Measurements from ENCODE around the gene BMAL2.

The BMAL2 gene

GRCh38 chr12:27300226-27300625 lies 32.4 kb upstream of the BMAL2 start:
- Histone ChIP-seq H3K27me3 (no peaks in the 10 kb centered on the region), H3K4me1 (peaks cover 4% of the 10 kb centered on the region), H3K4me3 (ENCODE audit: low read depth, low read length) (no peak overlapping the region), H3K36me3 (peaks cover 16% of the 10 kb centered on the region; the same call in 1 of the 2 replicates), H3K9me3 (no peaks in the 10 kb centered on the region)
- TF ChIP-seq, protein P1, sequence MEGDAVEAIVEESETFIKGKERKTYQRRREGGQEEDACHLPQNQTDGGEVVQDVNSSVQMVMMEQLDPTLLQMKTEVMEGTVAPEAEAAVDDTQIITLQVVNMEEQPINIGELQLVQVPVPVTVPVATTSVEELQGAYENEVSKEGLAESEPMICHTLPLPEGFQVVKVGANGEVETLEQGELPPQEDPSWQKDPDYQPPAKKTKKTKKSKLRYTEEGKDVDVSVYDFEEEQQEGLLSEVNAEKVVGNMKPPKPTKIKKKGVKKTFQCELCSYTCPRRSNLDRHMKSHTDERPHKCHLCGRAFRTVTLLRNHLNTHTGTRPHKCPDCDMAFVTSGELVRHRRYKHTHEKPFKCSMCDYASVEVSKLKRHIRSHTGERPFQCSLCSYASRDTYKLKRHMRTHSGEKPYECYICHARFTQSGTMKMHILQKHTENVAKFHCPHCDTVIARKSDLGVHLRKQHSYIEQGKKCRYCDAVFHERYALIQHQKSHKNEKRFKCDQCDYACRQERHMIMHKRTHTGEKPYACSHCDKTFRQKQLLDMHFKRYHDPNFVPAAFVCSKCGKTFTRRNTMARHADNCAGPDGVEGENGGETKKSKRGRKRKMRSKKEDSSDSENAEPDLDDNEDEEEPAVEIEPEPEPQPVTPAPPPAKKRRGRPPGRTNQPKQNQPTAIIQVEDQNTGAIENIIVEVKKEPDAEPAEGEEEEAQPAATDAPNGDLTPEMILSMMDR (IDR thresholded peaks at IDR 0.05; ENCODE audit: low read depth, low read length): no peak
- DNase-seq: no peak

GRCh38 chr12:27303139-27304111 lies 29.2 kb upstream of the BMAL2 start:
- Histone ChIP-seq H3K9me3 (no peaks in the 10 kb centered on the region), H3K36me3 (peaks cover 9% of the 10 kb centered on the region; the same call in 1 of the 2 replicates), H3K4me1 (peaks cover 5% of the 10 kb centered on the region), H3K27me3 (no peaks in the 10 kb centered on the region), H3K4me3 (ENCODE audit: low read depth, low read length) (no peak overlapping the region)
- DNase-seq: no peak
- TF ChIP-seq, protein P1 (IDR thresholded peaks at IDR 0.05; ENCODE audit: low read depth, low read length): no peak

DNA sequence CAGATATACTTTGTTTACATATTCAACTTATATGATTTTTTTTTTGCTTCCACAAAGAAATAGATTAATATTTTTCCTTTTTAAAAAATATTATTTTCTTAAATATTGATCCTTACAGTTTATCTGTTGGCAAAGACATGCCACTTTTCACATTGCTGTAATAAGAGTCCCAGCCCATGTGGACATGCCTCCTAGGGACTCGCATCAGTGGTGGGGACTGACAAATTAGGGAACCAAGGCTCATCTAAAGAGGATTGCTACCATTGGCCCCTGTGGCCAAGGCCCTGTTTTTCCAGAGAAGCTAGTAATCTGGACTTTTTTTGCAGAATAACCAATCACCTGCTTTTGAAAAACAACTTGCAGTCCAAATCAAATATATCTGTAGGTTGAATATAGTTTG lies 27.8 kb upstream of the BMAL2 start:
- H3K36me3 ChIP-seq: peaks cover 8% of the 10 kb centered on the region
- TF ChIP-seq, protein P1 (IDR thresholded peaks at IDR 0.05; ENCODE audit: low read depth, low read length): no peak
- peak; percentile 22 for DNase-seq
- peaks cover 5% of the 10 kb centered on the region for H3K4me1 ChIP-seq
- no peaks in the 10 kb centered on the region for H3K27me3 ChIP-seq
- no peaks in the 10 kb centered on the region for H3K9me3 ChIP-seq
- no peak overlapping the region for H3K4me3 ChIP-seq (ENCODE audit: low read depth, low read length)

GRCh38 chr12:27305673-27306456 lies 26.8 kb upstream of the BMAL2 start:
- TF ChIP-seq, protein P1 (IDR thresholded peaks at IDR 0.05; ENCODE audit: low read depth, low read length): peak; percentile 41; the same call in 1 of the 2 replicates
- peaks cover 14% of the 10 kb centered on the region for H3K36me3 ChIP-seq
- no peak overlapping the region for H3K4me3 ChIP-seq (ENCODE audit: low read depth, low read length)
- DNase-seq: no peak
- peaks cover 5% of the 10 kb centered on the region for H3K4me1 ChIP-seq
- no peaks in the 10 kb centered on the region for H3K9me3 ChIP-seq
- no peaks in the 10 kb centered on the region for H3K27me3 ChIP-seq

DNA sequence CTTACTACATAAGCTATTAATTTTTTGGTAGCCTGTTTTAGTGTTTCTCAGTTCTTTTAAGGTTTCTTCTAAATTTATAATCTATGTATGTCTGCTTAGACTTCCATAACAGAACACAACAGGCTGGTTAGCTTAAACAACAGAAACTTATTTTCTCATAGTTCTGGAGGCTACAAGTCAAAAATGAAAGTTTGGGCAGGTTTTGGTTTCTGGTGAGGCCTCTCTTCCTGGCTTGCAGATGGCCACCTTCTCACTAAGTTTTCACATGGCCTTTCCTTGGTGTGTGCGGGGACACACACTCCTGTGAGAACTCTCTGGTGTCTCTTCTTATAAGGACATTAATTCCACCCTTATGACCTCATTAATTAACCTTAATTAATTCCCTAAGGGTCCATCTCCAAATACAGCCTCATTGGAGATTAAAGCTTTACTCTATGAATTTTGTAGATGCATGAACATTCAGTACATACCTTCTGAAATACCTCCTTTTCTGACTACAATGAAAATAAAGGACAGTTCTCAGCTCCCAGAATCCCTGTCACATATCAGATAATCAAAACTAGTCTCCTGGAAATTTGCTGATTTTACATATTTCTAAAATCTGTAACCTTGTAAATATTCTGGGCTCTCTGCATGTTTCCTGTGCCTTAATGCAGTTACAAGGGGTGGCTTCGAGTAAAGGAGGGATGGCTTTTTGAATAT lies 23.2 kb upstream of the BMAL2 start:
- Histone ChIP-seq H3K27me3 (no peaks in the 10 kb centered on the region), H3K36me3 (peaks cover 18% of the 10 kb centered on the region), H3K9me3 (no peaks in the 10 kb centered on the region), H3K4me1 (peaks cover 5% of the 10 kb centered on the region), H3K4me3 (ENCODE audit: low read depth, low read length) (no peak overlapping the region)
- DNase-seq: no peak
- TF ChIP-seq, protein P1 (IDR thresholded peaks at IDR 0.05; ENCODE audit: low read depth, low read length): no peak

Data from BE2C (cell line).